Endodermal cell (in vitro differentiated cells): ENCODE data around the gene BIRC7. TPM values are rescaled to one million over a fixed set of nuclear protein-coding genes. Genes with fewer than 3 reads are reported as not detected.

Experiments used
- DNase-seq: peaks from one replicate; pipeline ENCODE4 v3.0.0-alpha.2; 2017
- H3K27ac ChIP-seq: 2 replicates; pipeline ENCODE4 v1.5.1; 2013; ENCODE audit warnings: mild to moderate bottlenecking, low read depth, low read length, moderate library complexity
- H3K27me3 ChIP-seq: 2 replicates; pipeline ENCODE4 v1.6.1; 2013; ENCODE audit warnings: mild to moderate bottlenecking, low read length, moderate library complexity; ENCODE audit not compliant: insufficient read depth, control insufficient read depth, poor library complexity, severe bottlenecking
- H3K36me3 ChIP-seq: 2 replicates; pipeline ENCODE4 v1.7.0; 2013; ENCODE audit warnings: mild to moderate bottlenecking, low read length, moderate library complexity; ENCODE audit not compliant: control insufficient read depth, insufficient read depth
- H3K4me1 ChIP-seq: one replicate; pipeline ENCODE4 v1.7.0; 2013; ENCODE audit warnings: low read length; ENCODE audit not compliant: control insufficient read depth, insufficient read depth
- H3K4me3 ChIP-seq: 2 replicates; pipeline ENCODE4 v1.5.1; 2013; ENCODE audit warnings: mild to moderate bottlenecking, low read length, moderate library complexity
- H3K9ac ChIP-seq: 2 replicates; pipeline ENCODE4 v1.6.1; 2013; ENCODE audit warnings: mild to moderate bottlenecking, low read length, moderate library complexity; ENCODE audit not compliant: poor library complexity, severe bottlenecking; ENCODE audit errors: extremely low read depth
- H3K9me3 ChIP-seq: 2 replicates; pipeline ENCODE4 v1.6.1; 2013; ENCODE audit warnings: mild to moderate bottlenecking, low read length, moderate library complexity; ENCODE audit not compliant: control insufficient read depth
- H3K27ac Mint-ChIP-seq: 2 replicates; pipeline ENCODE4 v1.8.0; 2020; ENCODE audit warnings: mixed read lengths
- H3K27me3 Mint-ChIP-seq: 2 replicates; pipeline ENCODE4 v1.8.0; 2021; ENCODE audit warnings: mild to moderate bottlenecking, mixed read lengths; ENCODE audit not compliant: insufficient read depth
- H3K36me3 Mint-ChIP-seq: 2 replicates; pipeline ENCODE4 v1.8.0; 2020; ENCODE audit warnings: low read depth, mixed read lengths
- H3K4me1 Mint-ChIP-seq: 2 replicates; pipeline ENCODE4 v1.8.0; 2020; ENCODE audit warnings: mixed read lengths
- H3K4me3 Mint-ChIP-seq: 2 replicates; pipeline ENCODE4 v1.8.0; 2020; ENCODE audit warnings: mild to moderate bottlenecking, moderate library complexity, mixed read lengths
- H3K9me3 Mint-ChIP-seq: 2 replicates; pipeline ENCODE4 v1.8.0; 2020; ENCODE audit warnings: mild to moderate bottlenecking, mixed read lengths
- CTCF ChIP-seq: fragments of 200-600 bp; sonication (generic); conservative IDR thresholded peaks from 2 replicates; pipeline ENCODE4 v1.5.0; 2021; ENCODE audit warnings: antibody characterized with exemption, mild to moderate bottlenecking
- WGBS, 2 experiments: methylation state at CpG; one replicate each; pipeline versions ENCODE4 v1.1.5 to v1.1.7; 2013; ENCODE audit warnings: missing lambda C conversion rate in 2 of 2, mixed read lengths in 1 of 2; ENCODE audit not compliant: insufficient coverage in 1 of 2, insufficient read length in 1 of 2; 5-methylcytosine and 5-hydroxymethylcytosine counted together
- total RNA-seq, 2 donors: library from RNA; stranded (reverse); fragmentation: NEBNext Ultra II Directional in 1 of 2; extraction: Animal tissue kit (Norgen Biotek cat#: 25700) in 1 of 2; gene quantifications; 2 replicates in 1 of 2; 3 replicates in 1 of 2; pipeline ENCODE4 v1.2.1, GENCODE V29; 2021

BIRC7 gene
- total RNA-seq, 2 donors from 2014 or later = not detected

GRCh38 chr20:63189322-63189642, 46.4 kb upstream of the BIRC7 start:
- Histone ChIP-seq H3K27ac (no peak overlapping the region), H3K36me3 (peaks cover 4% of the 10 kb centered on the region), H3K27me3 (no peaks in the 10 kb centered on the region), H3K9ac (no peak overlapping the region), H3K9me3 (no peaks in the 10 kb centered on the region), H3K4me1 (no peaks in the 10 kb centered on the region), H3K4me3 (no peak overlapping the region)
- DNase-seq = no peak
- Mint-ChIP-seq H3K4me3 (no peak overlapping the region), H3K4me1 (peaks cover 4% of the 10 kb centered on the region), H3K9me3 (no peaks in the 10 kb centered on the region), H3K27me3 (no peaks in the 10 kb centered on the region), H3K27ac (no peak overlapping the region), H3K36me3 (no peaks in the 10 kb centered on the region)
- WGBS, 2 experiments = 92% methylated on average over 5 of the region's 5 CpGs; no CpG with 5 or more reads in 1 of the 2 experiments
- TF ChIP-seq CTCF = no peak

GRCh38 chr20:63189846-63190559, 45.7 kb upstream of the BIRC7 start:
- no peak overlapping the region for H3K27ac Mint-ChIP-seq
- H3K27me3 ChIP-seq = no peaks in the 10 kb centered on the region
- H3K9ac ChIP-seq = no peak overlapping the region
- no peak for TF ChIP-seq CTCF
- H3K4me1 ChIP-seq = no peaks in the 10 kb centered on the region
- 93 to 94% methylated on average over 12 to 17 of the region's 17 CpGs for WGBS, 2 experiments
- H3K4me3 Mint-ChIP-seq = no peak overlapping the region
- DNase-seq = no peak
- peaks cover 12% of the 10 kb centered on the region for H3K36me3 ChIP-seq
- no peaks in the 10 kb centered on the region for H3K27me3 Mint-ChIP-seq
- no peaks in the 10 kb centered on the region for H3K9me3 Mint-ChIP-seq
- no peak overlapping the region for H3K4me3 ChIP-seq
- H3K9me3 ChIP-seq = no peaks in the 10 kb centered on the region
- peaks cover 5% of the 10 kb centered on the region for H3K36me3 Mint-ChIP-seq
- no peak overlapping the region for H3K27ac ChIP-seq
- H3K4me1 Mint-ChIP-seq = peaks cover 4% of the 10 kb centered on the region

GRCh38 chr20:63190828-63191227, 44.9 kb upstream of the BIRC7 start:
- no peak for TF ChIP-seq CTCF
- H3K4me3 Mint-ChIP-seq = no peak overlapping the region
- no peaks in the 10 kb centered on the region for H3K27me3 Mint-ChIP-seq
- Histone ChIP-seq H3K36me3 (peaks cover 20% of the 10 kb centered on the region), H3K27me3 (no peaks in the 10 kb centered on the region), H3K4me1 (no peaks in the 10 kb centered on the region), H3K27ac (no peak overlapping the region), H3K9me3 (no peaks in the 10 kb centered on the region), H3K4me3 (no peak overlapping the region), H3K9ac (no peak overlapping the region)
- peaks cover 13% of the 10 kb centered on the region for H3K36me3 Mint-ChIP-seq
- no peak overlapping the region for H3K27ac Mint-ChIP-seq
- WGBS, 2 experiments = 93% methylated on average over 19 to 20 of the region's 20 CpGs
- no peak for DNase-seq
- peaks cover 4% of the 10 kb centered on the region for H3K4me1 Mint-ChIP-seq
- H3K9me3 Mint-ChIP-seq = no peaks in the 10 kb centered on the region
